ENCODE data around the gene FBXO38. TPM values are rescaled to one million over a fixed set of nuclear protein-coding genes. Genes with fewer than 3 reads are reported as not detected.

FBXO38 gene
- total RNA-seq, 2 experiments from 2014 or later = 37.6 to 49.5 TPM

GRCh38 chr5:148438933-148439332 is 55.2 kb downstream of the FBXO38 start:
- H3K79me2 ChIP-seq (ENCODE audit: insufficient read depth, low read depth, low read length) = no peaks in the 10 kb centered on the region
- H4K20me1 ChIP-seq (ENCODE audit: insufficient read depth, low read length) = no peaks in the 10 kb centered on the region
- TF ChIP-seq CTCF (conservative IDR thresholded peaks at IDR 0.05; ENCODE audit: low read length) (no peak), EZH2phosphoT487 (IDR thresholded peaks at IDR 0.05; ENCODE audit: borderline replicate concordance, low read depth, low read length) (no peak)
- H3K36me3 ChIP-seq (ENCODE audit: insufficient read depth, low read length) = peaks cover 80% of the 10 kb centered on the region
- H3K4me3 ChIP-seq (ENCODE audit: low read depth, low read length, poor library complexity, severe bottlenecking) = no peak overlapping the region
- ChIA-PET POLR2A (no interaction called here), CTCF (ENCODE audit: unreplicated experiment) (no interaction called here)
- H3K27ac ChIP-seq (ENCODE audit: low read depth, low read length, poor library complexity, severe bottlenecking) = no peak overlapping the region
- no peaks in the 10 kb centered on the region for H3K9me3 ChIP-seq (ENCODE audit: low read length)
- no peak for DNase-seq (ENCODE audit: low spot score)
- intact Hi-C loops (cut with micrococcal nuclease; ENCODE audit: unreplicated experiment) = no loop called here
- no peaks in the 10 kb centered on the region for H3K9me2 ChIP-seq (ENCODE audit: insufficient read depth, low read length)
- BruUV-seq (replicated peaks) = no TSS peak
- no peak overlapping the region for H2AFZ ChIP-seq (ENCODE audit: low read length)
- no peak overlapping the region for H3K4me2 ChIP-seq (ENCODE audit: low read length)
- H3K4me1 ChIP-seq (ENCODE audit: insufficient read depth, low read length, poor library complexity, severe bottlenecking) = no peaks in the 10 kb centered on the region

GRCh38 chr5:148443241-148443640 is 59.5 kb downstream of the FBXO38 start:
- CTCF ChIA-PET (ENCODE audit: unreplicated experiment) = no interaction called here

More at GRCh38 chr5:148443241-148443640, 59.5 kb downstream of the FBXO38 start:
- intact Hi-C loops (cut with micrococcal nuclease; ENCODE audit: unreplicated experiment) = no loop called here
- H3K4me2 ChIP-seq (ENCODE audit: low read length) = no peak overlapping the region
- POLR2A ChIA-PET = interaction anchor here (1.0 to 1.3 kb wide), 4 partner anchors 12 to 385 kb away, joined by 3 to 4 read pairs (median 3); no protein-coding TSS in a partner anchor
- H3K4me3 ChIP-seq (ENCODE audit: low read depth, low read length, poor library complexity, severe bottlenecking) = no peak overlapping the region
- H3K79me2 ChIP-seq (ENCODE audit: insufficient read depth, low read depth, low read length) = no peaks in the 10 kb centered on the region
- no peak for DNase-seq (ENCODE audit: low spot score)
- H3K4me1 ChIP-seq (ENCODE audit: insufficient read depth, low read length, poor library complexity, severe bottlenecking) = no peaks in the 10 kb centered on the region
- peaks cover 52% of the 10 kb centered on the region for H3K36me3 ChIP-seq (ENCODE audit: insufficient read depth, low read length)
- H4K20me1 ChIP-seq (ENCODE audit: insufficient read depth, low read length) = 0 out of 2 replicates have a peak, but pooled peaks cover 4% of the 10 kb centered on the region
- TF ChIP-seq CTCF (conservative IDR thresholded peaks at IDR 0.05; ENCODE audit: low read length) (no peak), EZH2phosphoT487 (IDR thresholded peaks at IDR 0.05; ENCODE audit: borderline replicate concordance, low read depth, low read length) (no peak)
- H3K9me2 ChIP-seq (ENCODE audit: insufficient read depth, low read length) = no peaks in the 10 kb centered on the region
- no peak overlapping the region for H2AFZ ChIP-seq (ENCODE audit: low read length)
- BruUV-seq (replicated peaks) = no TSS peak
- H3K27ac ChIP-seq (ENCODE audit: low read depth, low read length, poor library complexity, severe bottlenecking) = no peak overlapping the region
- H3K9me3 ChIP-seq (ENCODE audit: low read length) = no peaks in the 10 kb centered on the region
